Parietal lobe (tissue), 1 donor: Measurements from ENCODE around the gene ATF7IP. TPM values are rescaled to one million over a fixed set of nuclear protein-coding genes. Genes with fewer than 3 reads are reported as not detected.

Source experiments
- total RNA-seq: library from RNA; depleted of rRNA; stranded (reverse); fragments of >200 nt; gene quantifications from one replicate; pipeline ENCODE4 v1.2.3, GENCODE V29; 2014

ATF7IP gene
- total RNA-seq: 121 TPM

GRCh38 chr12:14365294-14366208 lies at the start of gene ATF7IP:
TSS of gene ATF7IP (plus strand) at chr12:14365682. CDS start at chr12:14423916, 58,234 bp downstream.

Other genes starting within 250 kb of the ATF7IP start
- 0.94 TPM for gene PLBD1, start 202.2 kb downstream of the ATF7IP start, total RNA-seq